CD4-positive, alpha-beta T cell treated with Interleukin-1 beta for 1 hour (primary cell): ENCODE data around the gene ATXN2.
"Not testable (repeated sequence)": the region's sequence is repeated elsewhere in the genome, so short reads cannot be mapped to it uniquely, and the experiment has no call there.

Experiments used
- DNase-seq, 2 donors: peaks; one replicate each; pipeline ENCODE4 v3.0.0-alpha.2; 2020 to 2022

ATXN2 gene

GRCh38 chr12:111488798-111489197, 110.3 kb downstream of the ATXN2 start:
- no peak for DNase-seq

DNA sequence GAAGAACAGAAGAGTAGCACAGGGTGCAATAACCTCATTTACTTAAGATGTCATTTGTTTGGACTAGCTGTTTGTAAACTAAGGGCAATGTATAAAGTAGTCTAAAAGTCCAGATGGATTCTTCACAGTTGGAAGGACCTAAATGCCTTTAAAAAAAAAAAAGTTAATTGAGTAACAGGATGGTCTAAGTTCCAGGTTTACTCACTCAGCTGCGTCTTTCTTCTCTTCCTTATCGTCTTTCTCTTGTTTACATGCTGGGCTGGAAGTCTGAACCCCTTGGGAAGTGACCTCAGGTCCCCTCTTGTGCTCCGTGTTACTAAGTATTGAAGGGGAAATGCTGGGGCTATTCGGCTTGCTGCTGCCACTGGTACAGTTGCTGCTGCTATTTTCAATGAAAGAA, 110.8 kb downstream of the ATXN2 start:
- DNase-seq = no peak

- peak in 1 of 2 donors; percentile 3 for DNase-seq
These were observed 116.7 kb downstream of the ATXN2 start for GRCh38 chr12:111482462-111482861.

DNA sequence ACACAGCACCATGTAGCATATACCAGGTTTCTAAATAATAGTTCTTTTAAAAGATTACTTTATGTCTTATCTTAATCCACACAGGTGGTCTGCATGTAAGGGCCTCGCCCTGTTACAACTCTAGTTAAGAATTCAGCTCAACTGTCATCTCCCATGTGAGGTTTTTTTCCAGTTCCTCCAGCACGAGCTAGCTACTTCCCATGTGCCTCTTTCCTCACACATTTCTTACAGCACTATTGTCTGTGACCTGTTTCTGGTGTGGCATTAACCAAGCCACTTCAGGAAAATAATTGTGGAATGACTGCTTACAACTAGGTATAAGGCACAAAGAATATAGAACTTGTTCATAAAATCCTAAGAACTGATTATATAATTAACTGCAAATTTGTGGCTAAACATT, 127.9 kb downstream of the ATXN2 start:
- DNase-seq = no peak

DNA sequence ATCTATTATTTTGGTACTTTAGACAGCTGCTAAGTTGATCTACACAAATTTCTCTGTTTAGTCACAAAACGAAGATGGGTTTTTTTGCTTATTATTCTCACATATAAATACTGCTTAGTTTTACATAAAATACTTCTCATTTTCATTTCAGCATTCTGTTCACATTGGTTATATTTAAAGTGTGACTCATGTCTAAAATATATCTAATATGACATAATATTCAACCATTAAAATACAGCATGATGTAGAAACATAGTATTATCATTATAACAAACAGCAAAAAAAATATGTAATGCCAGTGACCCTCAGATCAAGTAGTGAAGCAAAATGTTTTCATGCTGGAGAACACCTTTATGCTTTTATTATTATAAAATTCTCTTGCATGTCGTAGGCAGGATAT, 129.7 kb downstream of the ATXN2 start:
- no peak for DNase-seq

- DNase-seq = no peak
These were observed 131.3 kb downstream of the ATXN2 start for GRCh38 chr12:111467857-111468241.

DNA sequence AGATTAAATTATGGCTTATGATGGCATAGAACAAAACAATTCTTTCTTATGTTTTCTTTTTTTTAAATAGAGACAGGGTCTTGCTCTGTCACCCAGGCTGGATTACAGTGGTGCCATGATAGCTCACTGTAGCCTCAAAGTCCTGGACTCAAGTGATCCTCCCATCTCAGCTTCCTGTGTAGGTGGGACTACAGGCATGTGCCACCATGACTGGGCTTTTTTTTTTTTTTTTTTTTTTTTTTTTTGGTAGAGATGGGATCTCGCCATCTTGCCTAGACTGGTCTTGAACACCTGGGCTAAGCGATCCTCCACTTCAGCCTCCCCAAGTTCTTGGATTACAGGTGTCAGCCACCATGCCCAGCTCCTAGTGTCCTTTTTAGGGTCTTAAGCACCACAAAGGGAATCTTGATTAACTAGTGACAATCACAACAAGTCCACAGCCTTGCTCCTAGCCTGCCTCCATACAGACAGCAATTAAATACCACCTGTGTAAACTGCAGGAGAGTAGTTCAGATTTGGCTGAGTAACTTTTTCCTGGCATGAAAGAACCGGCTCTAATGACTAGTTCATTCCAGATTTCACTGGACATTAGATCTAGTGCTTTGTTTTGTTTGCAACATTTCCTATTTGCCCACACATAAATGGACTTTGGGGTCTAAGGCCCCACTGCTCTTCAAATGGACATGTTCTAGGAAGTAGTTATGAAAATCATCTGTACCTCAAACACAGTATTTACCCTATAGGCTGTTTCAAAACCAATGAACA, 131.8 kb downstream of the ATXN2 start:
- no peak for DNase-seq

- no peak for DNase-seq
These were observed 136.8 kb downstream of the ATXN2 start for GRCh38 chr12:111462210-111462769.

- not testable (repeated sequence) for DNase-seq
These were observed 139.0 kb downstream of the ATXN2 start for GRCh38 chr12:111460111-111460510.

- DNase-seq = no peak
These were observed 140.5 kb downstream of the ATXN2 start for GRCh38 chr12:111458546-111459172.

- DNase-seq = no peak
These were observed 141.5 kb downstream of the ATXN2 start for GRCh38 chr12:111457577-111457976.

- no peak for DNase-seq
These were observed 142.0 kb downstream of the ATXN2 start for GRCh38 chr12:111457071-111457470.

DNA sequence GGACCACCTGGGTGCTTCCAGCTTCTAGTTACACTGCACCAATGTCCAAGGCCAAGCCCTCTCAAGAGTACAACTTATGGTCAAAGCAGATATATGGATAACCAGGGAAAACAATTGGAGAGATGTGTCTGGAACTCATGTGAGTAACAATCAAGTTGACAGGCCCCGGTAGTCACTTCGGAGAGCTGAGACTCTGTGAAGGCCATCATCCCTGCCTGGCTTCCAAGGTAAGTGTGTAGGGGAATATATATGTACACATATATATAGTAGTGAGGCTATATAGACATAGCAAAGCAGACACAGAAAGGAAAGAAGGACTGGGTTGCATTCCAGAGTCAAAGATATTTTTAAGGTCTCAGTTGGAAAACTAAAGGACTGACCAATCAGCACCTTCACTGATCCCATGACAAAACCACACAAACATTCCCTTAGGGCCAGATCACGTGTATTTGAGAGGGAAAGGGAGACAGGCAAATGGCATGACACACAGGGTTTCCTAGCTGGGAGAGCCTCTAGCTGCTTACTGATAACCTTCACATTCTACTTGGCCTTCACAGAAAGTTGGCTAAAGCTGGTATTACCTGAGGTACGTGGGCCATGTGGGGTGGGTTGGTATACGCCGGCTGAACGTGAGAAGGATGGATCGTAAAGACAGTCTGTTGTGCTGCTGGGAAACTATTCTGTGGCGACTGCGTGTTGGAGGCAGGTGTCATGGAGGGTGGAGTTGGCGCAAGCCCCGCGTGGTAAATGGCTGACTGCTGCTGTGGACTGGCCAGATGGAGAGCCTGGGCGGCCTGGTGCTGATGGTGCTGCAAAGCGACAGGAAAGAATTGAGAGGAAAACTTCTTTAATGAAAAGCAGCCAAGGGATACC, 143.4 kb downstream of the ATXN2 start:
- no peak for DNase-seq

- DNase-seq = no peak
These were observed 144.2 kb downstream of the ATXN2 start for GRCh38 chr12:111454716-111455447.

- DNase-seq = no peak
These were observed 144.8 kb downstream of the ATXN2 start for GRCh38 chr12:111454311-111454710.

DNA sequence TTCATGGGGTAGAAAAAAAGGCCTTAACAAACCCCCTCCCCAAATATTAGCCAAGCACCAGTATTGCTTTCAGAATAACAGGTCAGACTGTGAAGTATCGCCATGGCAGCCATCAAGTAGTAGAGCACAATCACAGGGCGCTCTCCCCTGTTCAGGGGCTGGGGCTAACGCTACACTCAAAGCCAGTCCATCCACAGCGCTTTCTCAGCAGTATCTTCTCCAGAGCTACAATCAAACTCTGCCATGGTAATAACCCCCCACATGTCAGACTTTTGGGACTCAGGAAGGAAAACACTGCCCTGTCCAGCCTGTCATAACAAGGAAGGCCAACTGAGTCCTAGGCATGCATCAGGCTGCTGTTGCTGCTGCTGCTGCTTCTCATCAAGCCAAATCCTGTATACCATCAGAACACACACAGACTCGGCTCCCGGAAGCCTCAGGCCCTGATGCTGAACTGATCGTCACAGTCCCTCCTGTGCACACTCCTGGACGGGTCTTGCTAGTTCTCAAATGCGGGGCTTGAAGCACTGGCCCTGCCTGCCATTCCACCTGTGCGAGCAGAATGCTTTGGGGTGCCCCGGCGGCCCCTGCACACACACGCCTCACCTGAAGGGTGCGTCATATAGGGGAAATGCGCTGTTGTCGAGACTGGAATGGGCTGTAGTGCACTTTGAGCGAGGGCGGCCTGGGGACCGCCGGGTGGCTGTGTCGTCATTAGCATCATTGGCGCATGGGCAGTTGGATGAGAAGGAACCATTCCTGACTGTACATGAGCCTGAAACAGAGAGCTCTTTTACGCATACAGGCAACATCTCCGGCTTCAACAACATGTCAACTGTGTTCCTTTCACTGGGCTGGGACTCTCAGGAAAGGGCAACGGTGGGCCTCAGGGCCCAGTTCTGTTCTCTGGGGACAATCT, 145.8 kb downstream of the ATXN2 start:
- DNase-seq = no peak

- DNase-seq = peak; percentile 36 to 81
These were observed 147.4 kb downstream of the ATXN2 start for GRCh38 chr12:111451649-111452129.

- DNase-seq = no peak
These were observed 147.9 kb downstream of the ATXN2 start for GRCh38 chr12:111451232-111451631.

DNA sequence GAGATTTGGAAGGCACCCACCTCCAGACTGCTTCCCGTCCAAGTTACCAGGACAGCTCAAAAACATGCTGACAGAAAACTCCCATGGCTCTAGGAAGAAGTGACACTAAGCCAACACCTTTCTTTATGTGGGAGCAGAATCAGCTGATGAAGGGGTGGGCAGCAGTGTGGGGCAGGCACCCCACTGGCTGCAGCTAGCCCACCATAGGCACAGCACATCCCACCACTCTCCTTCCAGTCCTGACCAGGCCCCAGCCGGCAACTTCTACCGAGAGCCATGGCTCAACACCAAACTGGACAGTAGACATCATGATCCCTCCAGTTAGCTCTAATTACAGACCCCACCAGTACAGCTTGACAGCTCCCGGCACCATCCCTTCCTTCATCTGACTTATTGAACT, 148.4 kb downstream of the ATXN2 start:
- DNase-seq = no peak

DNA sequence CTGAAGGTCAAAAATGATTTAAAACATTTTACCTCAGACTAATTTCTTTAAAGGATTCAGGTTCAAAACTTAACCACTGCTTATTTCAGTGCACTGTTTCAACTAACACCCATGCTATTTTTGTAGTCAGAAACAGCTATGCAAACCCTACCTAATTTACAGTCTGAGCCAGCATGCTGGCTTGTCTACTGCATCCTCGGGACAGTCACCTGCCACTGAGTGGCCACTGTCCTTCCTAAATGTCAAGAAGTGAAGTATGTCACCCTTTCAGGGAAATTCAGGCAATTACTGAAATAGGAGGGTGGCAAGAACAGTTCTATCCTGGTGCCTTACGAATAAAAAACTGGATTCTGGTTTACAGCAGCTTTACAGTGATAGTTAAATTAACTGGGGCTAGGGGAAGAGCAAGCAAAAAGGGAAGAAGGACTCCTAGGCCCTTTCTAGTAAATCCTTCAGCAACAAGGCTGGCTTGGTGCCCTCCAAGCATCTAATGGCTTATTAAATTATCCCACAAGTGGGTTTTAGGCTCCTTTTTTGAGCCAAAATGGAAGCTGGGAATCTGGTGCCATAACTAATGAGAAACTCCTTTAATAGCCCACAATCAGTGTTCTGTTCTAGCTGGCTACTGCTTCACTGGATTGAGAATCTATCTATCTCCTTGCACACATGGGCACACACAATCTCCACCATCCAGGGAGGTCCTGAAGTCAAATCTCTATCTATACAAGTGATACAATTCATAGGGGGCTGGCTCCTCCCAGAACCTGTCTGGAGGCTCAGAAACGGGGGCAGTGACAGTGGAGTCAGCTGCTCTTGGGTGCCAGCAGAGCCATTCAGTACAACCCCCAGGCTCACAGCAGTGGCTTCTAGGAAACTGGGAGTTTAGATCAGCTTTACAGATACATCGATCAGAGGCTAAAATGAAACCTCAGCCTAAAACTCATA, 150.0 kb downstream of the ATXN2 start:
- no peak for DNase-seq
